GM03348 (cell line): ENCODE results near the gene ST3GAL3.
A peak's percentile ranks its signal among the peaks of the same experiment; 100 is the strongest.

ENCODE experiments used
- DNase-seq: peaks from one replicate; pipeline ENCODE4 v3.0.0; 2012; ENCODE audit warnings: low spot score

The ST3GAL3 gene

DNA sequence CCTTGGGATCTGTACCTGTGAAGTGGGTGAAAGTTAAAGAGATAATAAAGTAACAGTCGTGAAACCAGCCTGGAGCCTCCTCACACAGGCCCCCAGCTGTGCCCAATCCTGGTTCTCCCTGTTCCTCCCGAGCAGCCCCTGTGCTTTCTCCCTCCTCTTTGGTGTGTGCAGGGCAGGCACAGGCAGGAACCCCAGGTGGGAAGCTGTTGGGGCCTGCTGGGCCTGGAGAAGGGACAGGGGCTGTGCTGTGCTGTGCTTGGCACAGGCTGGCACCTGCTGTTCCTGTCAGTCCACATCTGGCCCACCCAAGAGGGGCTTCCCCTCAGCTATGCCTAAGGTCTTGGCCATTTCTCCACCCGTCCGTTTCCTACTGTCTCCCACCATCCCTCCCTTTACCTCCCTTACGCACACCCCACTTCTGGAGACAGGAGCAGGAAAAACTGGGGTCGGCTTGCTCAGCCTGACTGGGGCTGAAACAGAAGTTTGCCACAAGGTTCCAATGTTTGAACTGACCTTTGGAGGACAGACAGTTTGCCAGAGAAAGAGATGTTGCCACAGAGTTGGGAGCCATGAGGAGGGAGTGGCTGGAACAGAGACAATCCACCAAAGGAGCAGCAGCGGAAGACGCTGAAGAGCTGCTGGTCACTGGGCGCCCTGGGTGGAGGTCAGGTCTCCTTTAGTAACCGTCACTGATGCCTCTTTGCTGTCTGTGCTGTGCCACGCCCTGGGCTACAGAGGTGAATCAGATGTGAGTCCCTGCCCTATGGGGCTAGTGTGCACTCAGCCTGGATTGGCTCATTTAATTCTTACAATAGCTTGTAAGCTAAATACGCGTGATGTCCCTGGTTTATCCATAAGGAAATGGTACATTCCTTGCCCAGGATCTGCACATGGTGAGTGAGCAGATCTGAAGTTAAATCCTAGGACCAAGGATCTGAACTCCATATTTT, 207.5 kb downstream of the ST3GAL3 start:
- DNase-seq, result no peak

- DNase-seq, result no peak
Measured at GRCh38 chr1:43919906-43920305, 212.6 kb downstream of the ST3GAL3 start.

- DNase-seq, result no peak
Measured at GRCh38 chr1:43921022-43921421, 213.7 kb downstream of the ST3GAL3 start.

DNA sequence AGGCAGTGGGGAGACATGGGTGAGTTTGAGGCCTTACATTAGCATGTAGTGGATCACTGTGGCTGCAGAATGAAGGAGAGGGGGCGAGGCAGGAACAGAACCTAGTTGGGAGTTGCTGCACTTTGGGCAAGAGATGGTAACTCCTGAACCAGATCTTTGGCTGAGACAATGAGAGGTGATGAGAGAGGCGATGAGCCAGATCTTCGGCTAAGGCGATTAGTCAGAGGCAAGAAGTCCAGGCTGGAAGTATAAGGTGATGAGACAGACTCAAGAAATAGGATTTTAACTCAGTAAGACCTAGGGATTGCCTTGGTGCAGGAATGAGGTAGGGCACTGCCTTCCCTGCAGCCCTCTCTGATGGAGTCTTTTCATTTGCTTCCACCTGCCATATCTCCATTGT, 217.2 kb downstream of the ST3GAL3 start:
- DNase-seq, result no peak

- DNase-seq, result no peak
Measured at GRCh38 chr1:43925846-43926245, 218.5 kb downstream of the ST3GAL3 start.

DNA sequence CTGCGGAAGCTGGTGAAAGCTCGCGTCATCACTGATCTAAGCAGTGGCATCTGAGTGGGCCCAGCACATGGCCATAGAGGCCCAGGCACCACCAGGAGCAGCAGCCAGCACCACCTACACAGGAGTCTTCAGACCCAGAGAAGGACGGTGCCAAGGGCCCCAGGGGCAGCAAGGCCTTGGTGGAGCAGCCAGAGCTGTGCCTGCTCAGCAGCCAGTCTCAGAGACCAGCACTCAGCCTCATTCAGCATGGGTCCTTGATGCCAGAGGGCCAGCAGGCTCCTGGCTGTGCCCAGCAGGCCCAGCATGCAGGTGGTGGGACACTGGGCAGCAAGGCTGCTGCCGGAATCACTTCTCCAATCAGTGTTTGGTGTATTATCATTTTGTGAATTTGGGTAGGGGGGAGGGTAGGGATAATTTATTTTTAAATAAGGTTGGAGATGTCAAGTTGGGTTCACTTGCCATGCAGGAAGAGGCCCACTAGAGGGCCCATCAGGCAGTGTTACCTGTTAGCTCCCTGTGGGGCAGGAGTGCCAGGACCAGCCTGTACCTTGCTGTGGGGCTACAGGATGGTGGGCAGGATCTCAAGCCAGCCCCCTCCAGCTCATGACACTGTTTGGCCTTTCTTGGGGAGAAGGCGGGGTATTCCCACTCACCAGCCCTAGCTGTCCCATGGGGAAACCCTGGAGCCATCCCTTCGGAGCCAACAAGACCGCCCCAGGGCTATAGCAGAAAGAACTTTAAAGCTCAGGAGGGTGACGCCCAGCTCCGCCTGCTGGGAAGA, 223.0 kb downstream of the ST3GAL3 start:
- no peak for DNase-seq

DNA sequence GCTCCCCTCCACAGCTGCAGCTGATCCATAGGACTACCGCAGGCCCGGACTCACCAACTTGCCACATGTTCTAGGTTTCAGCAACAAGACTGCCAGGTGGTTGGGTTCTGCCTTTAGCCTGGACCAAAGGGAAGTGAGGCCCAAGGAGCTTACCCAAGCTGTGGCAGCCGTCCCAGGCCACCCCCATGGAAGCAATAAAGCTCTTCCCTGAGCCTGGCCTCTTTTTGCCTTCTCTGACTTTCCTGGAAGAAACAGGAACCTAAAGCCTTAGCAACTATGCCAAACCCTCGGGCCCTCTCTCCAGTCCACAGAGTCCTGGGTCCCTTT, 223.6 kb downstream of the ST3GAL3 start:
- DNase-seq, result no peak

DNA sequence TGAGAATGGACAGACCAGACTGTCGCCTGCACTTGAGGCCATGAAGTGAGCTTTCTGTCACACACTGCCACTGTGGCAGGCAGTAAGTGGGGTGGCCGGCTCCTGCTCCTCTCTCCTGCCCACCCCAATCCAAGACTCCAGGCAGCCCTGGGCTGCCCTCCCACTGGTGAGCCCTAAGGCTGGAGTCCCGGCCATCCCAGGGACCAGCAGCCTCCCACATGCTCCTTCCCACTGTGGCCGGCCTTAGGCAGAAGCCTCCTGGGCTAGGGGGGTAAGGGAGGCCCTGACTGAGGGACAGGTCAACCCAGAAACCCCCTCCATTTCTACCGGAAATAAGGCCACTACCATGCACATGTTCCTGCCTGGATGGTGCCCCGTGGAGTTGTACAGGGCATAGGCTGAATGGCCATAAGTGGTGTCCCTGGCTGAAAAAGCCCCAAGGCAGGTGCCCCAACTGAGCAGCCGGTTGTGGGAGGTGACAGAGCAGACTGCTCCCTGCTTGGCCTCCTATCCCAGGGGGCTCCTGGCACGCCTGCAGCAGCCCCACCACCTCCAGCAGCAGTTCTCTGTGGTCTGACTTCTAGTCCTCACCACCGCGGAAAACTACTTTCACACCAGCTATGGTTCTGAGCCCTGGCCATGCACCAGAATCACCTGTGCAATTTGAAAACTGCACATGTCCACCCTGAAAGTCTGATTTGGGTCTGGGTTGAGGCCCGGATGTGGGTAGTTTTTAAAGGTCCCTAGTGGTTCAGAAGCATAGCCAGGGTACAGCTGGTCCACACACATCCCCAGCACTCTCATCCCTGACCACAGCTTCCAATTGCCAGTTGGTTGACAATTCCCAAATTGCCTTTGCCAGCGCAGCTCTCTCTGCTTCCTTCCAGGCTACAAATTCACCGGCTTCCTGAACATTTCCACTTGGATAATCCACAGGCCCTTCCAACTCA, 224.7 kb downstream of the ST3GAL3 start:
- no peak for DNase-seq

- peak; percentile 78 for DNase-seq
Measured at GRCh38 chr1:43932786-43933385, 225.6 kb downstream of the ST3GAL3 start.

- DNase-seq, result peak; percentile 50
Measured at GRCh38 chr1:43933386-43934100, 226.2 kb downstream of the ST3GAL3 start, which contains the start of gene ARTN. Gene ARTN (plus strand): TSS chr1:43933801. CDS start chr1:43935657, 1,856 bp downstream.

- DNase-seq, result peak; percentile 84
Measured at GRCh38 chr1:43934101-43934985, 227.0 kb downstream of the ST3GAL3 start.

- DNase-seq, result no peak
Measured at GRCh38 chr1:43934986-43935324, 227.6 kb downstream of the ST3GAL3 start.

DNA sequence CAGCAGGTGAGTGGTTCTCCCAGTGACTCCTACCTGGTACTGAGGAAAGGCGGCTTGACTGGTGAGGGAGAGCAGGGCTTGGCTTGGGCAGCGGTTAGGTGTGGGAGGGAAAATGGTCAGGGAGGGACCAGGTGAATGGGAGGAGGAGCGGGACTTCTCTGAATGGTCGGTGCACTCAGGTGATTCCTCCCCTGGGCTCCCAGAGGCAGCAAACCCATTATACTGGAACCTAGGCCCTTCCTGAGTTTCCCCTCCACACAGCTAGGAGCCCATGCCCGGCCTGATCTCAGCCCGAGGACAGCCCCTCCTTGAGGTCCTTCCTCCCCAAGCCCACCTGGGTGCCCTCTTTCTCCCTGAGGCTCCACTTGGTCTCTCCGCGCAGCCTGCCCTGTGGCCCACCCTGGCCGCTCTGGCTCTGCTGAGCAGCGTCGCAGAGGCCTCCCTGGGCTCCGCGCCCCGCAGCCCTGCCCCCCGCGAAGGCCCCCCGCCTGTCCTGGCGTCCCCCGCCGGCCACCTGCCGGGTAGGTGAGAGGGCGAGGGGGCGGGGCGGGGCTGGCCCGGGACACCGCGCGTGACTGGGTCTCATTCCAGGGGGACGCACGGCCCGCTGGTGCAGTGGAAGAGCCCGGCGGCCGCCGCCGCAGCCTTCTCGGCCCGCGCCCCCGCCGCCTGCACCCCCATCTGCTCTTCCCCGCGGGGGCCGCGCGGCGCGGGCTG, 228.5 kb downstream of the ST3GAL3 start:
- no peak for DNase-seq

DNA sequence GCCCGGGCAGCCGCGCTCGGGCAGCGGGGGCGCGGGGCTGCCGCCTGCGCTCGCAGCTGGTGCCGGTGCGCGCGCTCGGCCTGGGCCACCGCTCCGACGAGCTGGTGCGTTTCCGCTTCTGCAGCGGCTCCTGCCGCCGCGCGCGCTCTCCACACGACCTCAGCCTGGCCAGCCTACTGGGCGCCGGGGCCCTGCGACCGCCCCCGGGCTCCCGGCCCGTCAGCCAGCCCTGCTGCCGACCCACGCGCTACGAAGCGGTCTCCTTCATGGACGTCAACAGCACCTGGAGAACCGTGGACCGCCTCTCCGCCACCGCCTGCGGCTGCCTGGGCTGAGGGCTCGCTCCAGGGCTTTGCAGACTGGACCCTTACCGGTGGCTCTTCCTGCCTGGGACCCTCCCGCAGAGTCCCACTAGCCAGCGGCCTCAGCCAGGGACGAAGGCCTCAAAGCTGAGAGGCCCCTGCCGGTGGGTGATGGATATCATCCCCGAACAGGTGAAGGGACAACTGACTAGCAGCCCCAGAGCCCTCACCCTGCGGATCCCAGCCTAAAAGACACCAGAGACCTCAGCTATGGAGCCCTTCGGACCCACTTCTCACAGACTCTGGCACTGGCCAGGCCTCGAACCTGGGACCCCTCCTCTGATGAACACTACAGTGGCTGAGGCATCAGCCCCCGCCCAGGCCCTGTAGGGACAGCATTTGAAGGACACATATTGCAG, 229.3 kb downstream of the ST3GAL3 start:
- DNase-seq, result peak; percentile 47

DNA sequence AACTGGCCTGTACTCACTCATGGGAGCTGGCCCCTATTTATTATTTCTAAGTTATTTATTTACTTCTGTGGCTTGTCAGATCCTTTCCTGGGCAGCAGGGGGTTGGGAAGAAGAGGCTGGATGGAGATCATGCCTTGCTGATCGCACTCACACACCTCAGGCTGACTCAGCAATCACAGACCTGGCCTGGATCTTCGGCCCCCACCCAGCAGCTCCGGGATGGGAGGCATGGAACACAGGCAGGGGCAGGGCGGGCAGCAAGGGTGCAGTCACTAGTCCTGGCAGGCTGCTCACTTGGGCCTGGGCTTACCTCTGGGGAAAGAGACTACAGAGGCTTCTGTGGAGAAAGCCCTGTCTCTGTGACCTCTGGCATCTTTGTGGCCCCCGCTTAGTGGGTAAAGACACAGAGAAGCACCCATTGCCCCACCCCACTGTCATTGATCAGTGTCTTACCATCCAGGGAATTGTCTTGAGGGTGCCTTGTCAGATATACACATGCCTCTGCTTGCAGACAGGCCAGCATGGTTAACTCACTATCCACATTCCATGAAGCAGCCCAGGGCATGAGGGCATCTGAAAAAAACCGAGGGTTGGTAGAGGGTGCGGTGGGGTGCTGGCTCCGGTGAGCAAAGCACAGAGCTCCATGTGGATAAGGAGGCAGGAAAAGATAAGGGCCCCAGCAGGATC, 230.0 kb downstream of the ST3GAL3 start:
- no peak for DNase-seq

- no peak for DNase-seq
Measured at GRCh38 chr1:43938383-43938782, 231.0 kb downstream of the ST3GAL3 start.

- no peak for DNase-seq
Measured at GRCh38 chr1:43938892-43939587, 231.7 kb downstream of the ST3GAL3 start.
